VCaP (cell line): ENCODE data around the gene BRPF1.

ENCODE experiments used
- H3K27ac ChIP-seq: fragments of 450-650 bp; 2 replicates; pipeline ENCODE4 v1.5.1; 2017
- TF ChIP-seq, protein P1 (sequence below): fragments of 450-650 bp; conservative IDR thresholded peaks from 2 replicates; pipeline ENCODE4 v1.5.1; 2017; ENCODE audit warnings: mild to moderate bottlenecking, moderate library complexity

Gene BRPF1, protein sequence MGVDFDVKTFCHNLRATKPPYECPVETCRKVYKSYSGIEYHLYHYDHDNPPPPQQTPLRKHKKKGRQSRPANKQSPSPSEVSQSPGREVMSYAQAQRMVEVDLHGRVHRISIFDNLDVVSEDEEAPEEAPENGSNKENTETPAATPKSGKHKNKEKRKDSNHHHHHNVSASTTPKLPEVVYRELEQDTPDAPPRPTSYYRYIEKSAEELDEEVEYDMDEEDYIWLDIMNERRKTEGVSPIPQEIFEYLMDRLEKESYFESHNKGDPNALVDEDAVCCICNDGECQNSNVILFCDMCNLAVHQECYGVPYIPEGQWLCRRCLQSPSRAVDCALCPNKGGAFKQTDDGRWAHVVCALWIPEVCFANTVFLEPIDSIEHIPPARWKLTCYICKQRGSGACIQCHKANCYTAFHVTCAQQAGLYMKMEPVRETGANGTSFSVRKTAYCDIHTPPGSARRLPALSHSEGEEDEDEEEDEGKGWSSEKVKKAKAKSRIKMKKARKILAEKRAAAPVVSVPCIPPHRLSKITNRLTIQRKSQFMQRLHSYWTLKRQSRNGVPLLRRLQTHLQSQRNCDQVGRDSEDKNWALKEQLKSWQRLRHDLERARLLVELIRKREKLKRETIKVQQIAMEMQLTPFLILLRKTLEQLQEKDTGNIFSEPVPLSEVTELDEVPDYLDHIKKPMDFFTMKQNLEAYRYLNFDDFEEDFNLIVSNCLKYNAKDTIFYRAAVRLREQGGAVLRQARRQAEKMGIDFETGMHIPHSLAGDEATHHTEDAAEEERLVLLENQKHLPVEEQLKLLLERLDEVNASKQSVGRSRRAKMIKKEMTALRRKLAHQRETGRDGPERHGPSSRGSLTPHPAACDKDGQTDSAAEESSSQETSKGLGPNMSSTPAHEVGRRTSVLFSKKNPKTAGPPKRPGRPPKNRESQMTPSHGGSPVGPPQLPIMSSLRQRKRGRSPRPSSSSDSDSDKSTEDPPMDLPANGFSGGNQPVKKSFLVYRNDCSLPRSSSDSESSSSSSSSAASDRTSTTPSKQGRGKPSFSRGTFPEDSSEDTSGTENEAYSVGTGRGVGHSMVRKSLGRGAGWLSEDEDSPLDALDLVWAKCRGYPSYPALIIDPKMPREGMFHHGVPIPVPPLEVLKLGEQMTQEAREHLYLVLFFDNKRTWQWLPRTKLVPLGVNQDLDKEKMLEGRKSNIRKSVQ (N-terminal part only)

DNA sequence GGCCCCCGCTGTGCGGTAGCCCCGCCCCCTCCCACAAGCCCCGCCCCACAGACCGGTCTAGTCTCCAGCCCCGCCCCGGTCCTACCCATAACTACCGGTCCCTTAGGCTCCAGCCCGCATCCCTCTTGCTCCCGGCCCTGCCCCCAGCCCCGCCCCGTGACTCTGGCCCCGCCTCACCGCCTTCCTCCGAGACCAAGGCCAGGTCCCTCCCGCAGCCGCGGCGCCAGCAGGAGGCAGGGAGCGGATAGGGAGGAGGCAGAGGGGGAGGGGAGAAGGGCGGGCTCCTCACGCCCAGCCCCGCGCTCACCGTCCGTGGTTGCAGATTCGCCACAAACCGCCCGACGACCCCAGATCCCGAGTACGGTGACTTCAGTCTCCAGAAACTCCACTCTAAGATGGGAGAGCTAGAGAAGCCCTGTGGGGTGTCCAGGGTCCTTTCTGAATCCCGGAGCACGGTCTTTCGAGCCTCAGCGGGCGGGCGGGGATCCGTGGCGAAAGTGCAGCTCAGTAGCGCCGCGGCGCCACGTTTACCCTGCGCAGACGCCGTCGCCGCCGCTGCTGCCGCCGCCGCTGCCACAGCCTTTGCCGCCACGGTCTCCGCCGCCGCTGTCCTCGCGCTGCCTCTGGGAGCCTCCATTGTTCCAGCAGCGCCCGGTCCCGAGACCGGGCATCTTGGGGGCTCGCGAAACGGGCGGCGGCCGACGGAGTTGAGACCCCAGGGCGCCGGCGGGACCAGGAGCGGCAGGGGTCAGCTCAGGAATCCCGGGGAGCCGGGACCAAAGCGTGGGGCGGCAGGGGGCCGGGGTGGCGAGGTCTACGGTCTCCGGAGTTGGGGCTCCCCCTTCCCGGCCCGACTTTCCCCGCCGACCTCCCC, at the start of gene BRPF1:
BRPF1 (plus strand) TSS at position 530 of the 874 bp plus-strand sequence. CDS start 2,406 bp downstream, outside the sequence.
- H3K27ac ChIP-seq, result peak within 1 kb of the TSS; percentile 99

DNA sequence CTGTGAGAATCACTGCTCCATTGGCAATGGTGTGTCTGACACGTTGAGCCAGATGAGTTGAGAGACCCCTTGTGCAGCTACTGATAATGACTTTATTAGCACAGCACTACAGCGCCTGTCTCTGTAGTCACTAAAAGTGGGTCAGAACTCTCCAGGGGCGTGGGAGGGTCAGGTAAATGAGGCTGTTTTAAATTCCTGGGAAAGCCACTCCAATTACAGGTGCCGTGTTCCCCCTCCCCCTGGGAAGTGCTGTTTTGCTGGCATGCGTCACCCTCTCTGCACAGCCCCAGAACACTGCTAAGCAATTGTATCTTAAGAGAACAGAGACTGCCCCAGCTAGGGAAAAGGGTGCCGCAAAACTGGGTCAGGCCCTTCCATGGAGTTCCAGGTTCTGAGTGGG, 49.4 kb upstream of the BRPF1 start:
- TF ChIP-seq, protein P1, sequence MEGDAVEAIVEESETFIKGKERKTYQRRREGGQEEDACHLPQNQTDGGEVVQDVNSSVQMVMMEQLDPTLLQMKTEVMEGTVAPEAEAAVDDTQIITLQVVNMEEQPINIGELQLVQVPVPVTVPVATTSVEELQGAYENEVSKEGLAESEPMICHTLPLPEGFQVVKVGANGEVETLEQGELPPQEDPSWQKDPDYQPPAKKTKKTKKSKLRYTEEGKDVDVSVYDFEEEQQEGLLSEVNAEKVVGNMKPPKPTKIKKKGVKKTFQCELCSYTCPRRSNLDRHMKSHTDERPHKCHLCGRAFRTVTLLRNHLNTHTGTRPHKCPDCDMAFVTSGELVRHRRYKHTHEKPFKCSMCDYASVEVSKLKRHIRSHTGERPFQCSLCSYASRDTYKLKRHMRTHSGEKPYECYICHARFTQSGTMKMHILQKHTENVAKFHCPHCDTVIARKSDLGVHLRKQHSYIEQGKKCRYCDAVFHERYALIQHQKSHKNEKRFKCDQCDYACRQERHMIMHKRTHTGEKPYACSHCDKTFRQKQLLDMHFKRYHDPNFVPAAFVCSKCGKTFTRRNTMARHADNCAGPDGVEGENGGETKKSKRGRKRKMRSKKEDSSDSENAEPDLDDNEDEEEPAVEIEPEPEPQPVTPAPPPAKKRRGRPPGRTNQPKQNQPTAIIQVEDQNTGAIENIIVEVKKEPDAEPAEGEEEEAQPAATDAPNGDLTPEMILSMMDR, result no peak
- no peak overlapping the region for H3K27ac ChIP-seq

More for the DNA sequence above, at the start of gene BRPF1:
- TF ChIP-seq, protein P1, result no peak

DNA sequence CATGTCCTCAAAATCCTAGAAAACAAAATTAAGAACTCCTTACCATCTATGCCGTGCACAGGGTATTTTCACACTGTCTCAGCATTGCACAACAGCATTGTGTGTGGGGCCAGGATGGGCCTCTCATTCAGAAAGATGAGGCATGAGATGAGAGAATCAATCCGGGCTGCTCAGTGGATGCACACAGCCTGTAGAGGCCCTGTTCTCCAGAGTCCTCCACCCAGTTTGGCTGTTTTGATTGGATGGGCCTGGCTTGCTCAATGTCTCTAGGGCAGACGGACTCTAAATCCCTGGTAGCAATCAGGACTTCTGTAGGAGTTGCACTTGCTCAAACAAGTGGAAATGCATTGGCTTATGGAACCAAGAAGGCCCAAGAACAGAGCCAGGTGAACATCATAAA, 48.1 kb upstream of the BRPF1 start:
- TF ChIP-seq, protein P1, result no peak
- H3K27ac ChIP-seq, result no peak overlapping the region

DNA sequence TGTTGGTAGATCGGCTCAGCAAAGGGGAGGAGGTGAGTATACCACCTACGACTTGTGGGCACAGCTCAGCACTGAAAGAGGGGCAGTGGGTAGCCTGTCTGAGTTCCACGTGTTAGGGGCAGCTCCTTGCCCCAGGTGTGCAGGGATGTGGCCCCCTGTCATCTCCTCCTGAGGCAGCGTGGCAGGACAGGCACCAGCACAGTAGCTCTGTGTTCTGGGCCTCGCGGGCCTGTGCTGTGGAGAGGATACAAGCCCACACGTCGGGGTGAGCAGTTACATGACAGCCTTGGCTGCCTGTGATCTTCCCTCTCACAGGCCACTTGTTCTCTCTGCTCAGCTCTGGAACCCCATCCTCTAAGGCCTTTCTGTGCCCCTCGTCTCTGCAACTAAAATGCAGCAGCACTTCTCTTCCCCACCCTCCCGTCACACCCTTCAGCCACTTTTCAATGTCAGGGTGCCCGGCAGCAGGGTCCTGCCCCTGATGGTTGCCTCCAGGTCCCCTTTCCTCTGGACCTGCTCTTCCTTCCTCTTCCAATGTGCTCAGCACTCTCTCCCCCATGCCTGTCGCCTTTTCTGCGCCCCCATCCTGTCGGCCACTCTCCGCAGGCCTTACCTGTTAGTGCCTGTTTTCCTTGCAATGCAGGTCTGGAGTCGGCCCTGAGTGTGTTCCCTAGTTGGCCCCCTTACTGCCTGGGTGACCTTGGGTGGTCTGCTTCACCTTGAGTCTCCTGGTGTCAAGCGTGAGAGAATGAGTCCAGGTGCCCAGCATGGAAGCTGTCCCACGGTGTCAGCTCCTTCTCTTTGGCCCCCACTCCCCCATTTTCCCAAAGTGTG, 46.1 kb upstream of the BRPF1 start:
- no peak overlapping the region for H3K27ac ChIP-seq
- TF ChIP-seq, protein P1, result no peak

DNA sequence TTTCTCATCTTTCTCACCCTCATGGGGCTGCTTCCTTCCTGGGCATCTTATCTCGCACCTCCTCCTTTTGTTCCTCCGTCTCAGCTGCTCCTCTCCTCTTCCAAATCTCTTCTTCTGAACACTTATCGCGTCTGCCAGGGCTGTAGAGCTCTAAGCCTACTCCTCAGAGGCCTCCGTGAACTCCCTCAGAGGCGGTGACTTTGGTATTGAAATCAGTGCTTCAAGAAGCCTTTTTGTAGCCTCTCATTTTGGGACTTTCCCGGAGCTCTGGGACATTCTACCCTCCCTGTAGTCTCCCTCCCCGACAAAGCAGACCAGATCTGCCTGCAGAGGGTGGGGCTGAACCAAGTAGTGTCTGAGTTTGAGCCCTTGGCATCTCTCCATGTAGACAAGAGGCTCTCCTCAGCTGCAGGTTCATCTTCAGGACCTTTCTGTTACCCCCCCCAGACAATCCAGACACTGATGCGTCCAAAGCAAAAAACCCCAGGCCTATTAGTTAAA, 45.4 kb upstream of the BRPF1 start:
- TF ChIP-seq, protein P1, result no peak
- no peak overlapping the region for H3K27ac ChIP-seq

DNA sequence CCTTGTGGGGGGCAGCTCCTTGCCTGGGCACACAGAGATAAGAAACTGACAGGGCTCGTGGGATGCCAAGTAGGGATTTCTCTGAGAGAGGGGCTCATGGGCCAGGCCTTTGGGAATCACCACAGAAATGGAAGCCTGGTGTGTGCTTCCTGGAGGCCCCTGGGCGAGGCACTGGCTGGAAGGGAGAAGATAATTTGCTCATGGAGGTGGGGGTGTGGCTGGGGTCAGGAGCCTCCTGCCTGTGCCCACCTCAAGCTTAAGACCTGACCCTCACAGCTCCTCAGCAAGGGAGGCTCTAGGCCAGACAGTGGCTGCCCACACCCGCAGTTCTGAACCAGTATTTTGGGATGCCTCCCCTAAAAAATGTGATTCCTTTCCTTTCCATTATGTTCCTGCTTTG, 44.8 kb upstream of the BRPF1 start:
- TF ChIP-seq, protein P1, result no peak

More for the DNA sequence above, 44.8 kb upstream of the BRPF1 start:
- no peak overlapping the region for H3K27ac ChIP-seq
